ENCODE measurements around the gene CMIP. TPM values are rescaled to one million over a fixed set of nuclear protein-coding genes. Genes with fewer than 3 reads are reported as not detected.

Gene CMIP
- total RNA-seq, 1 donor from 2014 or later = 11.1 TPM

GRCh38 chr16:81484908-81485624, 40.5 kb downstream of the CMIP start:
- intact Hi-C loops (cut with DNase I) = no loop called here
- DNase-seq = no peak

GRCh38 chr16:81485824-81486539, 41.4 kb downstream of the CMIP start:
- DNase-seq (no peak), ATAC-seq (ENCODE audit: poor library complexity) (no peak)
- intact Hi-C loops (cut with DNase I) = no loop called here

More at GRCh38 chr16:81484908-81485624, 40.5 kb downstream of the CMIP start:
- ATAC-seq (ENCODE audit: poor library complexity) = no peak

GRCh38 chr16:81486540-81487061, 42.0 kb downstream of the CMIP start:
- peak; percentile 66 for ATAC-seq (ENCODE audit: poor library complexity)
- DNase-seq = peak; percentile 83
- intact Hi-C loops (cut with DNase I) = no loop called here

DNA sequence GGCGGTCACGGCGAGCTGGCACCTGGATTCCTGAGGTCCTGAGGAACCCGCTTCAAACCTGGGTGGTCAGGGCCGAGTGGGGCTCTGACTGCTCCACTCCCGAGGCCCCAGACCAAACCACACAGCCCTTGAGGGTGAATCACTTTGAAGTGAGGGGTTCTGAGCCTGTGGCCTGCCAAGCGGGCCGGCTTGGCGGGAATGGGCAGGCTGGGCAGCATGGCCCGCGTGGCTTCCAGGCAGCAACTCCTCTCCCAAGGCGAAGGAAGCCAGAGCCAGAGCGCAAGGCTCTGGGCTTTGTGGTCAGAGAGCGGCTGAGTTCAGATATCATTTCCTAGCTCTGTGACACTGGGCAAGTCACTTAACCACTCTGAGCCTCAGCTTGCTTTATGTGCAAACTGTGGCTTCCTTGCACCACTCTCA, 42.7 kb downstream of the CMIP start:
- DNase-seq (no peak), ATAC-seq (ENCODE audit: poor library complexity) (no peak)
- intact Hi-C loops (cut with DNase I) = no loop called here

- no peak for ATAC-seq (ENCODE audit: poor library complexity)
Observed at GRCh38 chr16:81488687-81489411, 44.2 kb downstream of the CMIP start.

GRCh38 chr16:81489547-81490267, 45.1 kb downstream of the CMIP start:
- DNase-seq (no peak), ATAC-seq (ENCODE audit: poor library complexity) (no peak)
- intact Hi-C loops (cut with DNase I) = no loop called here

More at GRCh38 chr16:81488687-81489411, 44.2 kb downstream of the CMIP start:
- intact Hi-C loops (cut with DNase I) = no loop called here
- no peak for DNase-seq

DNA sequence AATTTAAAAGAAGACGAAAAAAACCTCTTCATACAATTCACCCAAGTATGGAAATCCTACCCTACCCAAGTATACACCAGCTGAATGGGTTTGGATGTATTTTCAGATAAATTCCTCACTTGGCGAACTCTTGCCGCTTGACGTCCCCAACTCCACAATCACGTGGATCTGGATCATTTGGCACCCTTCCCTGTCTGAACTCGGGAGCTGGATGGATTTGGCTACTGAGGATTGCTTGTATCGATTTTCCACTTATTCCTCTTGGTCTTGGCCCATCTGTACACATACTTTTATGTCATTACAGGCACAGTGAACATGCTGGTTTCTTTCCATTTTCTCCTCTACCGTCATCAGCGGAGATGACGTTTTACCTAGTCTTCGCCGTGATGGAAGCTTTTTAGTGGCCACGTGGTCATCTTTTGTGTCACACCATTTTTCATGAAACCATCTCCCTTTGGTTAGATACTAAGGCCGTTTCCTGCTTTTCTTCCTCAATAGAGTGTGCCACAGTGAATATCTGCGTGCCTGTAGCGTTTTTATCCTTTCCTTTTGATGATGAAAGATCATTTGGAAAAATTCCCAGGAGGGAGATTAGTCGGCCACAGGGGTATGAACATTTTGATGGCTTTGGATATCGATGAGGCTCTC, 47.1 kb downstream of the CMIP start:
- ATAC-seq (ENCODE audit: poor library complexity) = no peak
- intact Hi-C loops (cut with DNase I) = no loop called here
- DNase-seq = no peak

- no peak for DNase-seq
- ATAC-seq (ENCODE audit: poor library complexity) = no peak
- intact Hi-C loops (cut with DNase I) = no loop called here
Observed at GRCh38 chr16:81492311-81492761, 47.7 kb downstream of the CMIP start.

GRCh38 chr16:81492965-81493754, 48.6 kb downstream of the CMIP start:
- no peak for DNase-seq
- intact Hi-C loops (cut with DNase I) = no loop called here
- ATAC-seq (ENCODE audit: poor library complexity) = no peak

- DNase-seq (no peak), ATAC-seq (ENCODE audit: poor library complexity) (peak; percentile 24)
- intact Hi-C loops (cut with DNase I) = no loop called here
Observed at GRCh38 chr16:81493755-81494433, 49.3 kb downstream of the CMIP start.

DNA sequence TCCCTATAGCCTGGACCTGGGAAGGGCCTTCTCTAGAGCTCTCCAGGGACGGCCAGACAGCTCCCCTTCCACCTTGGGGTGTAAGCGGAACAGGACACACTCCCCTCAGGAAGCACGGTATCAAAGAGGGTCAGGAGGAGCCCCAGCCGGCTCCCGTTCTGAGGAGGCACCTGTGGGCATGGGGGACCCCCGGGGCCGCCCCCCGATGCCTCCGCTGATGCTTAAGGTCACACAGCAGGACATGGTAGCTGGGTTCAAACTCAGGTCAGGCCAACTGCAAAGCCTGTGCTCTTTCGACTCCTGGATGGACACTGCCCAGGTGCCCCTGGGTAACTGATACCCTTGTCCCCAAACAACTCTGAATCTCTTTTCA, 49.8 kb downstream of the CMIP start:
- intact Hi-C loops (cut with DNase I) = no loop called here
- ATAC-seq (ENCODE audit: poor library complexity) = no peak

GRCh38 chr16:81494888-81495287, 50.3 kb downstream of the CMIP start:
- no peak for DNase-seq
- intact Hi-C loops (cut with DNase I) = no loop called here
- no peak for ATAC-seq (ENCODE audit: poor library complexity)

More for the DNA sequence above, 49.8 kb downstream of the CMIP start:
- DNase-seq = no peak

GRCh38 chr16:81495321-81496234, 51.0 kb downstream of the CMIP start:
- DNase-seq = peak; percentile 82
- peak; percentile 38 for ATAC-seq (ENCODE audit: poor library complexity)
- intact Hi-C loops (cut with DNase I) = no loop called here

DNA sequence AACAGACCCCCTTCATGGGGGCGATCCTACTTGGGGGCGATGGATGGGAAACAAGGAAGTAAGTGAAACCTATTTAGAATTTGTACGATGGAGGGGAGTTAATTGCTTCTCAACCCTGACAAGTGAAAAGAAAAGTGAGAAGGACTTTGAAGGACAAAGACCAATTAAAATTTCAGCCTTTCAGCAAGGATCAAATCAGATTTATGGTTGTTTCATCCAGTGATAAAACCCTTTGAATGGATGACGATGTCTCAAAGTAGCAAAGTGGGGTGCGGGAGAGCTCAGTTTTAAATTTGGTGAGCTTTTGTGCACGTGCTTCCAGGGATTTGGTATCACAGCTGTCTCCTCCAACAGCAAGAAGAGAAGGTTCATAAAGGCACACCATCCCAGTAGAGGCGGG, 51.7 kb downstream of the CMIP start:
- intact Hi-C loops (cut with DNase I) = no loop called here
- DNase-seq (no peak), ATAC-seq (ENCODE audit: poor library complexity) (no peak)

DNA sequence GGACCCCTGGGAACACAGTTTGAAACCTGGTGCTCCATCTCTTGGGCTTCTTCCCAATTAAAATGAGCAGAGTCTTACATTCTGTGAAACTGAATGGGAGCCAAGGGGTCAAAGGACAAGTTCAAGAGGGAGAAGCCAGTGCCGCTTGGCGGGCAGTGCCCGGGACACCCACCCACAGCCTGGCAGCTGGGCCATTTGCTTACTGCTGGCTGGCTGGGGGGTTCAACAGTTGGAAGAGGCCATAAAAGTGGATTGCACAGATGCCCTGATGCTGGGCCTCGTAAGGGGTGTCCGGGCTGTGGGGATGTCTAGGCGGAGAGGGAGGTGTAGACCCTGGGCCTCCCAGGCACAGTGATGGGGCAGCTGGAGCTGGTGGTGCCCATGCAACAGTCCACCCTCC, 52.1 kb downstream of the CMIP start:
- DNase-seq (no peak), ATAC-seq (ENCODE audit: poor library complexity) (no peak)
- intact Hi-C loops (cut with DNase I) = no loop called here

GRCh38 chr16:81497690-81498089, 53.1 kb downstream of the CMIP start:
- DNase-seq = peak; percentile 63
- ATAC-seq (ENCODE audit: poor library complexity) = peak; percentile 30
- intact Hi-C loops (cut with DNase I) = no loop called here
